GM18499 (cell line): Measurements from ENCODE around the gene MYH9.
"Not testable (repeated sequence)": the region's sequence is repeated elsewhere in the genome, so short reads cannot be mapped to it uniquely, and the experiment has no call there.

Experiments used
- ATAC-seq: cut with Tn5 transposase; IDR thresholded peaks from one replicate; pipeline ENCODE4 v1.9.1; 2021; ENCODE audit warnings: moderate number of reproducible peaks; ENCODE audit not compliant: insufficient read depth, unreplicated experiment

MYH9 gene

DNA sequence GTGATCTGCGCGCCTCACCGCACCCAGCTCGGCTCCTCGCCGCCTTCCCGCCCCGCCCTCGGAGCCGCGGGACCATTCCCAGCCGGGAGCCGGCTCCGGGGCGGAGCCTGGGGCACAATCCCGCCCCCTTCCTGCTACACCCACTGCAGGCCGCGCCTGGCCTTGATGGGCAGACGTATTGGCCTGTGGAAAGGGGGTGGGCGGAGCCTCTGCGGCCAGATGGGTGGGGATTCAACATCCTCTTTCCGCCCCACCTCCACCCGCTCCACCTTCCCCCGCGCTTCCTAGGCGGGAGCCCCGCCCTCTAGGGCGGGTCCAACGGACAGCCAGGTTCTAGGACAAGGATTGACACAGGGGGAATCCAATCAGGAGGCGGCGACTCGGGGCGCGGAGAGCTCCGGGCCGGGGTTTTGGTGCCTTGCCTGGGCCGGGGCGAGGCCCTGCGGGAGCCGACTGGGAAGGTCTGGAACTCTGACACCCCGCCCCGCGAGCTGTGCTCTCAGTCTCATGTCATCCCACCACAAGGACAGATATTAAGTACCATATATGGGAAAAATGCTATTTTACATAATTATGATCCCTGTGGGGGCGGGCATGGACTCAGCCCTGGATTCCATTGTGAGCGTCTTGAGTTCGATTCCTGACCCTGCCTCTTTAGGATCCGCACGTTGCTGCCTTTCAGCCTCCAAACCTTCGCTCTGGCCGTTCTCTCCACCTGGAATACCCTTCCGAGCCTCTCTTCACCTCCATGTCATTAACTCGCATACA is at the start of gene MYH9:
TSS of gene MYH9 (minus strand) at position 9 of the 768 bp plus-strand sequence. CDS start 38,731 bp downstream, outside the sequence.
- ATAC-seq = peak; percentile 43

DNA sequence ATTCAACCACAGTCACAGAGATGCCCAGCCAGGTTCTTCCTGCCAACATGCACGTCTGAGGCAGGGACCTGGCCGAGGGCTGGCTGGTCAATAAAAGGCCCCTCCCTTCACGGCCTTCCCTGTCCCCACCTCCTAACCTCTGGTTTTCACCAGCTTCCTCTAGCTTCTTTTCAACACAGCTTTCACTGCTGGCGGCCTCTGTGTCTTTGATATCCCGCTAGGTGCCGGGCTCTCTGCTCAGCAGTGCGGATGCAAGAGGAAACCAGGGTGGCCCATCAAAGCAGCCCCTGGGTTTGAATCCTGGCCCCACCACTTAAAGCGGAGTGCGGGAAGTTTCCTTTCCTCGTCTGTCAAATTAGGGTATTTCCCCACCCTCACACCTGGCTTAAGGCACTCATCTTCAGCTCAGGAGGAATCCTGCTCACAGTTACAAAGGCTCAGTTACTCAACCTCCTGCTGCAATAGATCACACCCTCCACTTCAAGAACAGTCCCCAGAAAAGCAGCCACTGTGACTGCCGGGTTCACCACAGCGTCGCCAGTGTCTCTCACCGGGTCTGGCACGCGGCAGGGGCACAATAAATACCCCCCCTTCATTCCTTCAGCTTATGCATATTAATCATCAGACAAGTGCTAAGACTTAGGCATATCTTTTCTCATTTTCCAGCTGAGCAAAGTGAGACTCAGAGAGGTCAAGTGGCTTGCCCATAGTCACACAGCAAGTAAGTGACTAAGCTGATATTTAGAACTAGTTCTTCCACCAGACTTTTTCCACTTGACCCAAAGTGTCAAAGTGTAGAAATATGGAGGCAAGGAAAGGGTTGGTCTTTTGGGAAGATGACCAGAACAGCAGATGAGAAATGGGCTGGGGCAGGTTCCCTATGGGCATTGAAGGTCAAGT is 48.0 kb upstream of the MYH9 start:
- no peak for ATAC-seq

DNA sequence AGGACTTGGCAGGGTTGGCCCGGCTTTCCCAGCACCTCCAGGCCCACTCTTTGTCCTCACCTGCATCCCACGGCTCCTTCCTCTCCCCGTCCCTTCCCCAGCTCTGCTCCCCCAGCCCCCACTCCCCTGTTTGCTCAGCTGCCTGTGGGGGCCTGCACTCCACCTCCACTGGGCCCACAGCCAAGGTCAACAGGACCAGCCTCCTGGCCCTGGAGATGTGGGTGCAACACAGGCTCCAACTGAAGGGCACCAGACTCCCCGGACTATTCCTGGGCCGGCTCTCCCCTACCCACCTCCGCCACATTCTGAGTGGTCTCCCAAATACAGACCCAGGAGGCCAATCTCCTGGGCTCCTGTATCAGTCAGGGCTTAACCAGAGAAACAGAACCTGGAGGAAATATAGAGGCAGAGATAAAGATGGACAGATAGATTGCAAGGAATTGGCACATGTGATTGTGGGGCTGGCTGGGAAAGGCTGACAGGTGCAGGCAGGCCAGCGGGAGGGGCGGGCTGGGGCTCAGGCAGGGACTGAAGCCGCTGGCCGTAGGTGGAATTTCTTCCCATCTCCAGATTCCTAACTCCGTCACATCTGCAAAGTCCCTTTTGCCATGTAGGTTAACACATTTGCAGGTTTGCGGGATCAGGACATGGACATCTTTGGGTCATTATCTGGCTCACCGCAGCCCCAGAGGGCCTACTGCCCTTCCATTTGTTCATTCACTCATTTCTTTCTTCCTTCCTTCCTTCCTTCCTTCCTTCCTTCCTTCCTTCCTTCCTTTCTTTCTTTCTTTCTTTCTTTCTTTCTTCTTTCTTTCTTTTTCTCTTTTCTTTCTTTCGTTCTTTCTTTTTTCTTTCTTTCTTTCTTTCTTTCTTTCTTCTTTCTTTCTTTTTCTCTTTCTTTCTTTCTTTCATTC is 45.8 kb upstream of the MYH9 start:
- no peak for ATAC-seq

DNA sequence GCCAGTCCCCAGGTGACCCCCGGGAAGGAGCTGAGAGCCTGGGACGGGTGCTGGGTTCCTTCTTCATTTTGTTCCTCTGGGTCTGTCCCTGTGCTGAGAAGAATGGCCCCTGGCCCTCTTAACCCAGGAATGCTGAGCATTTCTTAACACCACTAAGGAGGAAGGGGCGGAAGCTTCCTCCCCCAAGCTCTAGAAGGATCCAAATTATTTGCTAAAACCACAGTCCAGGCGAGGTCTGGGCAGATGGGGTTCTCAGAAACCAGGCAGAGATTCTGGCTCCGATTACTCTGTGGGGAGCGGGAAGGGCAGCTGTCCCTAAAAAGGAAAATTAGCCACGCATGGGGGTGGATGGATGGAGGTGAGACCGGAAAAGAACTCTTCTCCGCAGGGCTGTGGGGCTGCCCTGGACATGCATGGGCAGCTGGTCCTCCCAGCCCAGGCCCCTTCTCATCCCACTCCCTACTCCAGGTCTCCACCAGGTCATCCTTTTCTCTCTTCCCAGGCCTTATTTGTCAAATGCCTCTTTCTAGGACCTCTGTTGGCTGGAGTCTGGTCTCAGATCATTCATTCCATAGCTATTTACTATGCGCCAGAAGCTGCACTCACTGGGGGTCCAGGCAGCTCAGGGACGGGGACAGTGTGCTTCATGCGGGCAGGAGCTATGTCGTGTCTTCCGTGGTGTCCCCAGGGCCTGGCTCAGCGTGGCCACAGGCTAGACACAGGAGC is 45.0 kb upstream of the MYH9 start:
- no peak for ATAC-seq

DNA sequence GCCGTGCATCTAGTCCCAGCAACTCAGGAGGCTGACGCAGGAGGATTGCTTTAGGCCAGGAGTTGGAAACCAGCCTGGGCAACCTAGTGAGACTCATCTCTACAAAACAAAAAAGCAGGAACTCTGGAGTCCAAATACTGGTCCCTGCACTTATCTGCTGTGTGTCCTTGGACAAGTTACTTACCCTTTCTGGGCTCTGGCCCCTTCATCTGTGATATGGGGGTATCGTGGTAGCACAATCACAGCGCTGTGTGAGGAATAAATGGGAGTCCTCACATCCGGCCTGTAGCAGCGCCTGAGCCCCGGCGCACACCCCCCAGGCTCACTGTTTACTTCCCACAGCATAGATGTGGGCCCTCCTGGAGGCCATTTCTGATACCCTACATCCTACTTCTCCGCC is 44.2 kb upstream of the MYH9 start:
- ATAC-seq = no peak

DNA sequence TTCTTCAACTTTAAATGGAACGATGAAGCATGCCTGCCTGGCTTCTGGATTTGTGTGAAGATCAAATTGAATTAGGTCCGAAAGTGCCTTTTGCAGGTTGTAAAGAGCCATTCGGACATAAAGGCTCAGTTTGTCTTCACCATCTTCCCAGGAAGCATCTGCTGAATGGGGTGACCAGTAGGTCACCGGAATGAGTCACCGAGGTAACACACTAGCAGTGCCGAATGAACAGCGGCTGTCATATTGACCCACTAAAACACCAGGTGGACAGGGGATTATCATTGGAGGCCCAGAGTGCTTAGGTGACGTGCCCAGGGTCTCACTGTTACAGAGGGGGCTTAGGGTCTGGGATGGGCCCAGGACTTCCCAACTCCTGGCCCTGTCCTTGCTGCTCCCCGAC is 43.1 kb upstream of the MYH9 start:
- ATAC-seq = no peak

DNA sequence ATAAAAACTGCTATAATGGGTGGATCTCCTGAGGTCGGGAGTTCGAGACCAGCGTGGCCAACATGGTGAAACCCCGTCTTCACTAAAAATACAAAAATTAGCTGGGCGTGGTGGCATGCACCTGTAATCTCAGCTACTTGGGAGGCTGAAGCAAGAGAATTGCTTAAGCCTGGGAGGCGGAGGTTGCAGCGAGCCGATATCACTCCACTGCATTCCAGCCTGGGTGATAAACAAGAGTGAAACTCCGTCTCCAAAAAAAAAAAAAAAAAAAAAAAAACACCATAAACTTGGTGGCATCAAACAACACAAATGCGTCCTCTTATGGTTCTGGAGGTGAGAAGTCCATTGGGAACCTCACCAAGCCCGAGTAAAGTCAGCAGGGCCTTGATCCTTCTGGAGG is 40.2 kb upstream of the MYH9 start:
- ATAC-seq = not testable (repeated sequence)

DNA sequence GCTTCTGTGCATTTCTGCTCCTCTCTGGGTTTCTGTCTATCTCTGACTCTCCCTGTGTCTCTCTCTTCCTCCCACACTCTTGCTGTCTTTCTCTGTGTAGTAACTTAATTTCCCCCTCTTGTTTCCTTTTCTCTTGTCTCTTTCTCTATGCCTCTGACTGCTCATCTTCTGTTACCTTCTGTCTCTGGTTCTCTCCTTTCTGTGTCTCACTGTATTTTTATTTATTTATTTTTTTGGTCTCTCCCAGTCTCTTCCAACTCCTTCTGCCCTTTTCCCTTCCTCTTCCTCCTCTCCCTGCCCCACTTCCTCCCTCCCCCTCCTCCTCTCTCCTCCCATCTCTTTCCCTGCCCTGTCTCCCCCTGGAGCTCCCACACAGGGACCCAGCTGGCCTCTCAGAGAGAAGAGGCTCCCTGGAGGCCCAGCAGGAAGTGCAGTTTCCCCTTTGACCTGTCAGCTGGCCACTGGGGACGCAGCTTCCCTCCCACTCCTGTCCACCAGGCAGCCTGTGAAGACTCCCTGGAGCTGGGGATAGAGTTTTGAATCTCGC is 38.3 kb upstream of the MYH9 start:
- ATAC-seq = no peak

DNA sequence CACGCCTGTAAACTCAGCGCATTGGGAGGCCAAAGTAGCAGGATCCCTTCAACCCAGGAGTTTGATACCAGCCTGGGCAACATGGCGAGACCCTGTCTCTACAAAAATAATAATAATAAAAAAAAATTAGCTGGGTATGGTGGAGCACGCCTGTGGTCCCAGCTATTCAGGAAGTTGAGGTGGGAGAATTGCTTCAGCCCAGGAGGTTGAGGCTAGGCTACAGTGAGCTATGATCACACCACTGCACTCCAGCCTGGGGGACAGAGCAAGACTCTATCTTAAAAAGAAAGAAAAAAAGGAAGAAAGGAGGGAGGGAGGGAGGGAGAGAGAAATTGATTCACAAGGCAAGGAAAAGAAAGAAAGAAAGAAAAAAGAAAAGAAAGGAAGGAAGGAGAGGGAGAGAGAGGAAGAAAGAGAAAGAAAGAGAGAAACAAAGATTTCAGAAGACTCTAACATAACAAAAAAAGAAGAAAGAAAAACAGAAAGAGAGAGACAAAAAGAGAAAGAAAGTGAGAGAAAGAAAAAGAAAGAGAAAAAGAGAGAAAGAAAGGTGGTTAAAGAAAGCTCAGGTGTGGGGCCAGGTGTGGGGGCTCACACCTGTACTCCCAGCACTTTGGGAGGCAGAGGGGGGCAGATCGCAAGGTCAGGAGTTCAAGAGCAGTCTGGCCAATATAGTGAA is 37.3 kb upstream of the MYH9 start:
- no peak for ATAC-seq

DNA sequence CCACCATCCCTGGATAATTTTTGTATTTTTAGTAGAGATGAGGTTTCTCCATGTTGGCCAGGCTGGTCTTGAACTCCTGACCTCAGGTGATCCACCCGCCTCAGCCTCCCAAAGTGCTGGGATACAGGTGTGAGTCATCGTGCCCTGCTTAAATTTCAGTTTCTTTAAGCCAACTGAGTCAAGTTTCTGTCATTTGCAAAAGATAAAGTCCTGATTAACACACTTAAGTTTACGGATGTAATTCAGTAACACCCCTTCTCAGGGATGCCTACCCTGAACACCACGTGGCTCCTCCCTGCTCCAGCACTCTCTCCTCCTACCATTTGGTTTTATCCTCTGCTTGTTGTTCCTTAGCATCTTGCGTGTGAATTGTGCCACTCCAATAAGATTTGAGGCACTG is 36.7 kb upstream of the MYH9 start:
- ATAC-seq = not testable (repeated sequence)

DNA sequence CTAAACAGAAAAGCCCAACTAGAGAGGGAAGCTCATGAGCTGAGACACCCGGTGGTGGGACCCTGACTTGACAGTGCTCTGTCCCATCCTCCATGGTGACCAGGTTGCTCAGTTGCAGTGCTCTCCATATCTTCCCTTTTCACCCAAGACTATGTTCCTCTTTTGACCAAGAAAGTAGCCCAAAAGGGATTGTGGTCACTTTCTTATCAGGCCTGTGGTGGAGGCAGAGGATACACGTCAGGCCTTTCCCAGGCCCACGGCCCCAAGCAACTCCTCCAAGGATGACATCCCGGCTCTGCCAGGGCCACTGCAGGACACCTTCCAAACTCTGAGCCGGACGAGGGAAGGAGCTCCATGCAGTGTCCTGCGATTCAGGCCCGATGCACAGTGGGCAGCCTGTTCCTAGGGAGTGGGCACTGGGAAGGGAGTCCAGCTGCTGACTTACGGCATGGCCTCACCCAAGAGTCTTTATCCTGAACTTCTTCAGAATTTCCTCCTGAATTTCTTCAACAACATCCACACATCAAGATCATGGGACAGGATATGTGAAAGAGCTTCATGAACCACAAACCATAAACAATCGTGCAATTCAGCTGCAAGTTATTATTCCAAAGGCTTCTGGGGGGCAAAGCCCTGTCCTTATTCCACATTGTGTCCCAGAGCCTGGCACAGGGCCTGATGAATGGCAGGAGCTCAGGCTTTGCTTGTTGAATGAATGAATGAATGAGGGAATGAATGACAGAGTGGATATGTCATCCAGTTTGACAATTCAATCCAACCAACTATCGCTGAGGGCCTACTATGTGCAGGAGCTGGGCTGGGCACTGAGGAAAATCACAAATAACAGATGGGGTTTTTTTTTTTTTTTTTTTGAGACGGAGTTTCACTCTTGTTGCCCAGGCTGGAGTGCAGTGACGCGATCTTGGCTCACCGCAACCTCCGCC is 36.0 kb upstream of the MYH9 start:
- no peak for ATAC-seq

DNA sequence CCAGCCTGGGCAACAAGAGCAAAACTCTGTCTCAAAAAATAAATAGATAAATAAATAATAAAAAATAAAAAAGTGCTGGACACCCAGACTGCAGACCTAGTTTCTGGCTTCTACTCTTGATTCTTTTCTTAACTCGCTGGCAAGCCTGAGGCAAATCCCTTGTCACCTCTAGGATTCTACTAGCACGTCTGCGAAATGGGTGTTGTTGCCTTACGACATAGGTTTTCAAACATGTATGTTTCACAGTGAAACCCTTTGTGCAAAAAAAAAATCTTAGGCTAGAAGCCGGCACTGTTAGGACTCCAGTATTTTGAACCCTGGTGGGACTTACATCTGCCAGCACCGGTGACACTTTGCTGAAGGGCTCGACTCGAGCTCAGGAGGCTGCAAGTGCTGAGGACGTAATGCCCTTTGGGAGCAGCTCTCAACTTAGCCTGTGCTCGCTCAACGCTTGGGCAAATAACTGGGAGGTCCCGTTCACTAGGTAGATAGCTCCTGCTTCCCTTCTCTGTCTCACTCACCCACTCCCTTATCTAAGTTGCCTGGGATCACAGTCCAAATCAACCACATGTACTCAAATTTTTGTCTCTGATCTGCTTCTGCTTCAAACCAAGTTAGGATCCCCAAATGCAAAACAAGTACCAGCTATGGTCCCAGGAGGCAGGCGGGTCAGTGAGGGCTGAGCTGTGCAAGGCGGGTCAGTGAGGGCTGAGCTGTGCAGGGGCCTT is 34.7 kb upstream of the MYH9 start:
- no peak for ATAC-seq

DNA sequence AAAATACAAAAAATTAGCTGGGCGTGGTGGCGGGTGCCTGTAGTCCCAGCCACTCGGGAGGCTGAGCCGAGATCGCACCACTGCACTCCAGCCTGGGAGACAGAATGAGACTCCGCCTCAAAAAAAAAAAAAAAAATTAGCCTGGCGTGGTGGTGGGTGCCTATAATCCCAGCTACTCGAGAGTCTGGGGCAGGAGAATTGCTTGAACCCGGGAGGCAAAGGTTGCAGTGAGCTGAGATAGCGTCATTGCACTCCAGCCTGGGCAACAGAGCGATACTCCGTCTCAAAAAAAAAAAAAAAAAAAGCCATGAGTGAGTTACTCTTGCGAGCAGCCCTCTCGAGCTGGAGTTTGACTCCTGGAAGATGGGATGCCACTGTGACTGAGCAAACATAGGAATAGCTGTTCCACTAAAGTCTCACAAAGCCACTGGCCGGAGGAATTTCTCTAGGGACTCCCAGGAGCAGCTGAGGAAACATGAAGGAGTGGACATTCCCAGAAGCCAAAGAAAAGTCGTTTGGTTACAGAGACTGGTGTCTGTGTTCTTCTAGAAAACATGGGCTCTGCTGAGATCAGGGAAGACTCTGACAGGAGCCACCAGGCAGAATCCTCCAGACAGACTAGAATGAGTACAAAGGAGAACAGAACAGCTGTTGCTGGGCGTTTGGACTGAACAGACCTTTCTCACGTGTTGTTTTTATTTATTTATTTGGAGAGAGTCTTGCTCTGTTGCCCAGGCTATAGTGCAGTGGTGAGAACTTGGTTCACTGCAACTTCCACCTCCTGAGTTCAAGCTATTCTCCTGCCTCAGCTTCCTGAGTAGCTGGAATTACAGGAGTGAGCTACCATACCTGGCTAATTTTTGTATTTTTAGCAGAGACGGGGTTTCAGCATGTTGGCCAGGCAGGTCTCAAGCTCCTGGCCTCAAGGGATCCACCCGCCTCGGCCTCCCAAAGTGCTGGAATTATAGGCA is 32.4 kb upstream of the MYH9 start:
- ATAC-seq = no peak

DNA sequence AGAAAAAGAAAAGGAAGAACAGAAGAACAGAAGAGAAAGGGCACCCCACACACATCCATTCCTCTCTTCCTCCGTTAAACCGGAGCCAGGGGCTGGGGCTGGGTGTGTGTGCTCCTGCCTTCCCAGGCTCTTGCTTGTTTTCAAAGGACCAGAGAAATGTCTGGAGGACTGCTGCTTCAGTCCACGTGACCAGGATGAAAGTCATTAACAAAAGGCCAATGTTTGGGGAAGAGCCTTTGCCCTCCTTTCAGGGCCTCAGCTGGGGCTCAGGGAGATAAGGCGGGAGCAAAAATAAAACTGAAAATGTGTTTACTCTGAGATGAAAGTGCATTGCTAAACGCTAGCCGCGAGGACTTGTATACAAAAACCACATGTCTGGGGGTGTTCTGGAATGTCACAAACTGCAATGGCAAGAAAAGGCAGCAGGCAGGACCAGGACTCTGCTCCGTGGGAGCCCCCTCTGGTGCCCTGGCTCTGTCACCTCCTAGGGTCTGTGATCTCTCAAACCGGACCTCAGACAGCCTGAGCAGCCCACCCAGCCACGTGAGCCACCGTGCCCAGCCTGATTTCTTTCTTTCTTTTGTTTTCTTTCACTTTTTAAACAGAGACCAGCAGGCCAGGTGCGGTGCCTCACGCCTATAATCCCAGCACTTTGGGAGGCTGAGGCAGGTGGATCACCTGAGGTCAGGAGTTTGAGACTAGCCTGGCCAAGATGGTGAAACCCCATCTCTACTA is 31.6 kb upstream of the MYH9 start:
- no peak for ATAC-seq

DNA sequence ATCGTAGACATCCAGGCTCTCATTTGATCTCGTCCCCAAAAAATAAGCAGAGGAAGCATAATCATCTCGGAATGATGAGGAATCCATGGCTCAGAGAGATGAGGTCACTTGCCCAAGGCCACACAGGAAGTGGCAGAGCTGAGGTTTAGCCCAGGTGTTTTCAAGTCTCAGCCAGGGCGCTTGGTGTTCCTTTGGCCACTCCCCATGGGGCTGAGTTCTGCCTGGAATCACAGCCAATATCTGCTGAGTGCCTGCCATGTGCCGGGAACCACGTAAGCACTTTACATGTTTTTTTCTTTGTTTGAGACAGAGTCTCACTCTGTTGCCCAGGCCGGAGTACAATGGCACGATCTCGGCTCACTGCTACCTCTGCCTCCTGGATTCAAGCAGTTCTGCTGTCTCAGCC is 29.5 kb upstream of the MYH9 start:
- no peak for ATAC-seq
